Spinal cord (tissue), 10 donors: ENCODE measurements around the gene HBQ1. TPM values are rescaled to one million over a fixed set of nuclear protein-coding genes. Genes with fewer than 3 reads are reported as not detected.
"Not testable (repeated sequence)": the region's sequence is repeated elsewhere in the genome, so short reads cannot be mapped to it uniquely, and the experiment has no call there.

ENCODE experiments used
- DNase-seq, 6 donors: peaks; one replicate each; pipeline versions ENCODE4 v3.0.0 to v3.0.0-alpha.2; 2013 to 2015; ENCODE audit warnings: low spot score in 6 of 6, low read depth in 4 of 6
- H3K27ac ChIP-seq: one replicate; pipeline ENCODE4 v1.5.1; 2013; ENCODE audit warnings: low read depth, low read length, control low read depth
- H3K27me3 ChIP-seq: one replicate; pipeline ENCODE4 v1.6.1; 2013; ENCODE audit warnings: low read length; ENCODE audit not compliant: control insufficient read depth, insufficient read depth
- H3K36me3 ChIP-seq: one replicate; pipeline ENCODE4 v1.6.1; 2013; ENCODE audit warnings: low read length; ENCODE audit not compliant: control insufficient read depth, insufficient read depth
- H3K4me1 ChIP-seq: one replicate; pipeline ENCODE4 v1.6.1; 2013; ENCODE audit warnings: low read length; ENCODE audit not compliant: control insufficient read depth, insufficient read depth
- H3K4me3 ChIP-seq: one replicate; pipeline ENCODE4 v1.5.1; 2013; ENCODE audit warnings: low read depth, low read length, control low read depth
- H3K9me3 ChIP-seq: one replicate; pipeline ENCODE4 v1.6.1; 2013; ENCODE audit warnings: low read length; ENCODE audit not compliant: control insufficient read depth, insufficient read depth
- WGBS: methylation state at CpG from one replicate; pipeline ENCODE4 v1.1.5; 2013; ENCODE audit warnings: missing lambda C conversion rate; ENCODE audit not compliant: insufficient coverage; 5-methylcytosine and 5-hydroxymethylcytosine counted together
- polyA plus RNA-seq, 2 donors: library from polyadenylated mRNA; unstranded; fragments of 120-200 nt; gene quantifications; one replicate each; pipeline ENCODE4 v1.2.1, GENCODE V29; 2013; ENCODE audit not compliant: insufficient read length in 2 of 2
- small RNA-seq: library from RNA; depleted of rRNA; stranded (forward); fragments of <200 nt; gene quantifications from one replicate; pipeline ENCODE3, GENCODE V24; 2014; ENCODE audit warnings: low replicate concordance
- total RNA-seq, 2 donors: library from RNA; depleted of rRNA in 1 of 2; stranded (reverse); fragments of 120-200 nt in 1 of 2; fragments of >200 nt in 1 of 2; gene quantifications; one replicate each; pipeline versions ENCODE4 v1.2.3 to v1.2.4, GENCODE V29; 2013 to 2014
- donor health status: healthy.

HBQ1 gene
- total and polyA plus RNA-seq, 4 donors, result 6.4 to 11.6 (median 8.5) TPM

- Histone ChIP-seq H3K27ac (peak within 1 kb of the TSS; percentile 98), H3K9me3 (no peaks in the 10 kb centered on the region), H3K36me3 (peaks cover 23% of the 10 kb centered on the region), H3K4me1 (peaks cover 14% of the 10 kb centered on the region), H3K4me3 (peak within 1 kb of the TSS; percentile 94), H3K27me3 (no peaks in the 10 kb centered on the region)
- DNase-seq, result peak; percentile 88 to 98 (median 92)
- WGBS, result under 1% methylated on average over 75 of the region's 88 CpGs
Observed at GRCh38 chr16:228852-229730, 48.8 kb downstream of the HBQ1 start, which contains the start of gene LUC7L. LUC7L (minus strand) TSS chr16:229449; CDS start chr16:229339, 110 bp downstream.

GRCh38 chr16:229731-230281 lies 49.5 kb downstream of the HBQ1 start:
- no peaks in the 10 kb centered on the region for H3K27me3 ChIP-seq
- no peak overlapping the region for H3K27ac ChIP-seq
- no peak for DNase-seq
- WGBS, result 53% methylated on average over 4 of the region's 22 CpGs
- no peaks in the 10 kb centered on the region for H3K9me3 ChIP-seq
- peak overlapping the region; percentile 94 for H3K4me3 ChIP-seq
- peaks cover 18% of the 10 kb centered on the region for H3K36me3 ChIP-seq
- H3K4me1 ChIP-seq, result peaks cover 17% of the 10 kb centered on the region

- H3K4me1 ChIP-seq, result peaks cover 22% of the 10 kb centered on the region
- H3K36me3 ChIP-seq, result peaks cover 13% of the 10 kb centered on the region
- H3K4me3 ChIP-seq, H3K9me3 ChIP-seq, H3K27me3 ChIP-seq, DNase-seq, H3K27ac ChIP-seq: not testable (repeated sequence)
- WGBS, result 95% methylated on average over 18 of the region's 18 CpGs
Observed at GRCh38 chr16:230351-230750, 50.1 kb downstream of the HBQ1 start.

Small RNA genes lying within 50 kb of the gene (small RNA-seq; reads per million reads assigned to genes)
- gene RF00019, result not detected

Other genes starting within 250 kb of the HBQ1 start
- gene POLR3K, start 126.9 kb upstream of the HBQ1 start, total RNA-seq, result 1 to 10 TPM; 4.6 to 5.1 TPM
- 10 to 100 TPM; 16.9 to 18.8 TPM for gene POLR3K, start 126.9 kb upstream of the HBQ1 start, polyA plus RNA-seq
- gene SNRNP25, start 126.6 kb upstream of the HBQ1 start, total RNA-seq, result 10 to 100 TPM; 37.2 to 50.3 TPM
- gene SNRNP25, start 126.6 kb upstream of the HBQ1 start, polyA plus RNA-seq, result 100 to 1,000 TPM; 114 to 122 TPM
- gene RHBDF1, start 107.8 kb upstream of the HBQ1 start, total RNA-seq, result 10 to 100 TPM; 19.0 to 31.1 TPM
- 10 to 100 TPM; 34.4 to 52.7 TPM for gene RHBDF1, start 107.8 kb upstream of the HBQ1 start, polyA plus RNA-seq
- 10 to 100 TPM; 43.9 to 48.9 TPM for gene MPG, start 102.2 kb upstream of the HBQ1 start, total RNA-seq
- 10 to 100 TPM; 43.8 to 54.2 TPM for gene MPG, start 102.2 kb upstream of the HBQ1 start, polyA plus RNA-seq
- 10 to 100 TPM; 12.3 to 16.2 TPM for gene NPRL3, start 41.8 kb upstream of the HBQ1 start, total RNA-seq
- gene NPRL3, start 41.8 kb upstream of the HBQ1 start, polyA plus RNA-seq, result 10 to 100 TPM; 58.7 to 60.1 TPM
- gene HBZ, start 27.8 kb upstream of the HBQ1 start, total RNA-seq, result 1 to 10 TPM; 1.4 to 5.0 TPM
- gene HBZ, start 27.8 kb upstream of the HBQ1 start, polyA plus RNA-seq, result 1 to 10 TPM; 1.1 to 3.3 TPM
- 10 to 100 TPM; 33.7 to 56.1 TPM for gene HBM, start 14.5 kb upstream of the HBQ1 start, total RNA-seq
- 1 to 10 TPM; 5.4 to 5.5 TPM for gene HBM, start 14.5 kb upstream of the HBQ1 start, polyA plus RNA-seq
- 1,000 to 10,000 TPM; 1,427 to 3,649 TPM for gene HBA2, start 7.6 kb upstream of the HBQ1 start, total RNA-seq
- 1,000 to 10,000 TPM; 1,794 to 1,875 TPM for gene HBA2, start 7.6 kb upstream of the HBQ1 start, polyA plus RNA-seq
- gene HBA1, start 3.8 kb upstream of the HBQ1 start, total RNA-seq, result 1,000 to 10,000 TPM in 1 of 2 donors, 100 to 1,000 TPM in 1; 718 to 1,778 TPM
- gene HBA1, start 3.8 kb upstream of the HBQ1 start, polyA plus RNA-seq, result 1,000 to 10,000 TPM; 1,046 to 1,075 TPM
- 100 to 1,000 TPM in 1 of 2 donors, 10 to 100 TPM in 1; 63.4 to 117 TPM for gene LUC7L, start 49.0 kb downstream of the HBQ1 start, total RNA-seq
- gene LUC7L, start 49.0 kb downstream of the HBQ1 start, polyA plus RNA-seq, result 100 to 1,000 TPM; 158 to 199 TPM
- gene FAM234A, start 54.4 kb downstream of the HBQ1 start, total RNA-seq, result 10 to 100 TPM; 34.8 to 55.8 TPM
- 10 to 100 TPM; 60.6 to 66.3 TPM for gene FAM234A, start 54.4 kb downstream of the HBQ1 start, polyA plus RNA-seq
- 10 to 100 TPM in 1 of 2 donors, 1 to 10 TPM in 1; 7.9 to 13.0 TPM for gene RGS11, start 95.5 kb downstream of the HBQ1 start, total RNA-seq
- gene RGS11, start 95.5 kb downstream of the HBQ1 start, polyA plus RNA-seq, result 10 to 100 TPM; 29.5 to 47.5 TPM
- 10 to 100 TPM; 24.9 to 50.4 TPM for gene ARHGDIG, start 100.1 kb downstream of the HBQ1 start, total RNA-seq
- 100 to 1,000 TPM; 106 to 120 TPM for gene ARHGDIG, start 100.1 kb downstream of the HBQ1 start, polyA plus RNA-seq
- 10 to 100 TPM in 1 of 2 donors, 1 to 10 TPM in 1; 8.0 to 10.5 TPM for gene PDIA2, start 102.7 kb downstream of the HBQ1 start, total RNA-seq
- 10 to 100 TPM; 37.1 to 38.4 TPM for gene PDIA2, start 102.7 kb downstream of the HBQ1 start, polyA plus RNA-seq
- 10 to 100 TPM in 1 of 2 donors, 1 to 10 TPM in 1; 8.5 to 24.0 TPM for gene AXIN1, start 172.3 kb downstream of the HBQ1 start, total RNA-seq
- gene AXIN1, start 172.3 kb downstream of the HBQ1 start, polyA plus RNA-seq, result 10 to 100 TPM; 20.5 to 23.0 TPM
- 10 to 100 TPM; 43.4 to 73.9 TPM for gene MRPL28, start 190.1 kb downstream of the HBQ1 start, total RNA-seq
- 100 to 1,000 TPM; 112 to 114 TPM for gene MRPL28, start 190.1 kb downstream of the HBQ1 start, polyA plus RNA-seq
- gene PGAP6, start 201.5 kb downstream of the HBQ1 start, total RNA-seq, result 10 to 100 TPM; 17.3 to 31.8 TPM
- gene PGAP6, start 201.5 kb downstream of the HBQ1 start, polyA plus RNA-seq, result 10 to 100 TPM; 60.6 to 70.3 TPM
- 10 to 100 TPM; 14.3 to 88.8 TPM for gene NME4, start 216.7 kb downstream of the HBQ1 start, total RNA-seq
- gene NME4, start 216.7 kb downstream of the HBQ1 start, polyA plus RNA-seq, result 100 to 1,000 TPM; 133 to 150 TPM
- 1 to 10 TPM; 5.1 to 9.6 TPM for gene DECR2, start 221.4 kb downstream of the HBQ1 start, total RNA-seq
- gene DECR2, start 221.4 kb downstream of the HBQ1 start, polyA plus RNA-seq, result 10 to 100 TPM; 24.6 to 27.7 TPM
- gene RAB11FIP3, start 245.2 kb downstream of the HBQ1 start, total RNA-seq, result 10 to 100 TPM; 24.2 to 43.5 TPM
- gene RAB11FIP3, start 245.2 kb downstream of the HBQ1 start, polyA plus RNA-seq, result 100 to 1,000 TPM in 1 of 2 donors, 10 to 100 TPM in 1; 89.3 to 107 TPM